GM23338 (cell line): Measurements from ENCODE around the gene GRN. TPM values are rescaled to one million over a fixed set of nuclear protein-coding genes. Genes with fewer than 3 reads are reported as not detected.

Experiments
- ATAC-seq: fragments of 200-7000 bp; cut with Tn5 transposase; 3 replicates; pipeline ENCODE4 v1.9.1; 2020
- DNase-seq: peaks from one replicate; pipeline ENCODE4 v3.0.0-alpha.2; 2015; ENCODE audit warnings: low spot score
- H2AFZ ChIP-seq: fragments of 200-600 bp; sonication (generic); 2 replicates; pipeline ENCODE4 v1.8.0; 2016; ENCODE audit warnings: antibody characterized with exemption, mild to moderate bottlenecking, moderate library complexity
- H3F3A ChIP-seq: fragments of 200-600 bp; sonication (generic); replicated peaks from 2 replicates; pipeline ENCODE4 v1.8.0; 2017; ENCODE audit warnings: antibody characterized with exemption, mixed run types, low read depth
- H3K27ac ChIP-seq: fragments of 200-600 bp; sonication (generic); 2 replicates; pipeline ENCODE4 v1.6.1; 2016; ENCODE audit warnings: low read depth
- H3K27me3 ChIP-seq: fragments of 200-600 bp; sonication (generic); 2 replicates; pipeline ENCODE4 v1.8.0; 2016; ENCODE audit warnings: mild to moderate bottlenecking, mixed run types, moderate library complexity; ENCODE audit not compliant: insufficient read depth
- H3K36me3 ChIP-seq: fragments of 200-600 bp; sonication (generic); 2 replicates; pipeline ENCODE4 v1.8.0; 2016; ENCODE audit warnings: mild to moderate bottlenecking; ENCODE audit not compliant: insufficient read depth
- H3K4me1 ChIP-seq: fragments of 200-600 bp; sonication (generic); 2 replicates; pipeline ENCODE4 v1.8.0; 2016; ENCODE audit warnings: mild to moderate bottlenecking, moderate library complexity; ENCODE audit not compliant: insufficient read depth
- H3K4me2 ChIP-seq: fragments of 200-600 bp; sonication (generic); 2 replicates; pipeline ENCODE4 v1.7.1; 2017; ENCODE audit warnings: mixed run types
- H3K4me3 ChIP-seq: fragments of 200-600 bp; sonication (generic); 2 replicates; pipeline ENCODE4 v1.6.1; 2016; ENCODE audit warnings: mixed run types
- H3K79me2 ChIP-seq: fragments of 200-600 bp; sonication (generic); replicated peaks from 2 replicates; pipeline ENCODE4 v1.8.0; 2017; ENCODE audit warnings: mild to moderate bottlenecking; ENCODE audit not compliant: insufficient read depth
- H3K9me2 ChIP-seq: fragments of 200-600 bp; sonication (generic); 2 replicates; pipeline ENCODE4 v1.8.0; 2017; ENCODE audit not compliant: insufficient read depth
- H4K20me1 ChIP-seq: fragments of 200-600 bp; sonication (generic); replicated peaks from 2 replicates; pipeline ENCODE4 v1.8.0; 2017; ENCODE audit warnings: mild to moderate bottlenecking; ENCODE audit not compliant: insufficient read depth
- H3K27ac Mint-ChIP-seq: 2 replicates; pipeline ENCODE4 v1.8.0; 2020; ENCODE audit warnings: inconsistent platforms, mild to moderate bottlenecking, moderate library complexity, mixed read lengths
- H3K27me3 Mint-ChIP-seq: 3 replicates; pipeline ENCODE4 v1.8.0; 2022; ENCODE audit warnings: low read depth, mild to moderate bottlenecking, moderate library complexity, mixed read lengths, inconsistent platforms; ENCODE audit not compliant: insufficient read depth, poor library complexity
- H3K36me3 Mint-ChIP-seq: 3 replicates; pipeline ENCODE4 v1.8.0; 2021; ENCODE audit warnings: low read depth, mild to moderate bottlenecking, inconsistent platforms, moderate library complexity, mixed read lengths
- H3K4me1 Mint-ChIP-seq: 3 replicates; pipeline ENCODE4 v1.8.0; 2020; ENCODE audit warnings: mild to moderate bottlenecking, inconsistent platforms, mixed read lengths
- H3K4me3 Mint-ChIP-seq: 3 replicates; pipeline ENCODE4 v1.8.0; 2021; ENCODE audit warnings: moderate library complexity, mild to moderate bottlenecking, inconsistent platforms, mixed read lengths
- H3K9me3 Mint-ChIP-seq: 3 replicates; pipeline ENCODE4 v1.8.0; 2020; ENCODE audit warnings: moderate library complexity, mild to moderate bottlenecking, inconsistent platforms, mixed read lengths
- EZH2 ChIP-seq: fragments of 200-600 bp; sonication (generic); IDR thresholded peaks from one replicate; pipeline ENCODE4 v1.8.0; 2017; ENCODE audit warnings: antibody characterized with exemption, mild to moderate bottlenecking, low read depth; ENCODE audit not compliant: unreplicated experiment
- JUNB ChIP-seq: IDR thresholded peaks from one replicate; pipeline ENCODE4 v1.6.1; 2016; ENCODE audit warnings: antibody characterized with exemption; ENCODE audit not compliant: unreplicated experiment
- POLR2AphosphoS5 ChIP-seq: IDR thresholded peaks from 2 replicates; pipeline ENCODE4 v1.6.1; 2016; ENCODE audit warnings: antibody characterized with exemption, low read depth
- ZNF114 ChIP-seq: fragments of 250-450 bp; sonication (Bioruptor Pico); IDR thresholded peaks from 2 replicates; pipeline ENCODE4 v1.5.0; 2020; ENCODE audit warnings: mild to moderate bottlenecking, moderate library complexity
- polyA plus RNA-seq: library from polyadenylated mRNA; unstranded; fragments of >200 nt; fragmentation: Nextera tagmentation; extraction: Ambion mirVana; gene quantifications from 2 replicates; pipeline ENCODE4 v1.2.1, GENCODE V29; 2016
- total RNA-seq: library from RNA; depleted of rRNA; stranded (reverse); fragments of >200 nt; shearing (Covaris generic); gene quantifications from 2 replicates; pipeline ENCODE4 v1.2.3, GENCODE V29; 2014
- TF ChIP-seq, protein P1 (sequence below): fragments of 250-450 bp; sonication (Bioruptor Pico); IDR thresholded peaks from 2 replicates; pipeline ENCODE4 v1.5.0; 2020; ENCODE audit warnings: mild to moderate bottlenecking, moderate library complexity
- TF ChIP-seq, protein P2 (sequence below): IDR thresholded peaks from 2 replicates; pipeline ENCODE4 v1.6.1; 2016; ENCODE audit warnings: antibody characterized with exemption

GRN gene
- total and polyA plus RNA-seq, 2 experiments from 2014 or later = 101 to 216 TPM

DNA sequence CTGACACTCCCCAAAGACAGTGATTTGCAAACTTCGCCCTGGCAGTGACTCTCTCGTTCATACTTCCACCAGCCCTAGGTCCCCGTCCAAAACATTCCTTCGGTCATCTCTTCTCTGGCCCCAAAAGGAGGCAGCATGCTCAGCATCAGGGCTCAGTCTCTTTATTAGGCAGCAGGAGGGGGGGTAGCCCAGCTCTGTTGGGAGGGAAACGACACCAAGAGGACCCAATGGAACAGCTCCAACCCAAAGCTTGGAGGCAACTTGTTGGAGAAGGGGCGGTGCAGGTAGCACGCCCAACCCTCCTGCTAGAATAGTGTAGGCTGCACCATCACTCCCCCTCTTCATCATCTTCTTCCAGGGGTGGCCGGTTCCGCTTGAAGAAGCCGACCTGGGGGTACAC lies 26.9 kb downstream of the GRN start (continued):
- TF ChIP-seq, protein P1, sequence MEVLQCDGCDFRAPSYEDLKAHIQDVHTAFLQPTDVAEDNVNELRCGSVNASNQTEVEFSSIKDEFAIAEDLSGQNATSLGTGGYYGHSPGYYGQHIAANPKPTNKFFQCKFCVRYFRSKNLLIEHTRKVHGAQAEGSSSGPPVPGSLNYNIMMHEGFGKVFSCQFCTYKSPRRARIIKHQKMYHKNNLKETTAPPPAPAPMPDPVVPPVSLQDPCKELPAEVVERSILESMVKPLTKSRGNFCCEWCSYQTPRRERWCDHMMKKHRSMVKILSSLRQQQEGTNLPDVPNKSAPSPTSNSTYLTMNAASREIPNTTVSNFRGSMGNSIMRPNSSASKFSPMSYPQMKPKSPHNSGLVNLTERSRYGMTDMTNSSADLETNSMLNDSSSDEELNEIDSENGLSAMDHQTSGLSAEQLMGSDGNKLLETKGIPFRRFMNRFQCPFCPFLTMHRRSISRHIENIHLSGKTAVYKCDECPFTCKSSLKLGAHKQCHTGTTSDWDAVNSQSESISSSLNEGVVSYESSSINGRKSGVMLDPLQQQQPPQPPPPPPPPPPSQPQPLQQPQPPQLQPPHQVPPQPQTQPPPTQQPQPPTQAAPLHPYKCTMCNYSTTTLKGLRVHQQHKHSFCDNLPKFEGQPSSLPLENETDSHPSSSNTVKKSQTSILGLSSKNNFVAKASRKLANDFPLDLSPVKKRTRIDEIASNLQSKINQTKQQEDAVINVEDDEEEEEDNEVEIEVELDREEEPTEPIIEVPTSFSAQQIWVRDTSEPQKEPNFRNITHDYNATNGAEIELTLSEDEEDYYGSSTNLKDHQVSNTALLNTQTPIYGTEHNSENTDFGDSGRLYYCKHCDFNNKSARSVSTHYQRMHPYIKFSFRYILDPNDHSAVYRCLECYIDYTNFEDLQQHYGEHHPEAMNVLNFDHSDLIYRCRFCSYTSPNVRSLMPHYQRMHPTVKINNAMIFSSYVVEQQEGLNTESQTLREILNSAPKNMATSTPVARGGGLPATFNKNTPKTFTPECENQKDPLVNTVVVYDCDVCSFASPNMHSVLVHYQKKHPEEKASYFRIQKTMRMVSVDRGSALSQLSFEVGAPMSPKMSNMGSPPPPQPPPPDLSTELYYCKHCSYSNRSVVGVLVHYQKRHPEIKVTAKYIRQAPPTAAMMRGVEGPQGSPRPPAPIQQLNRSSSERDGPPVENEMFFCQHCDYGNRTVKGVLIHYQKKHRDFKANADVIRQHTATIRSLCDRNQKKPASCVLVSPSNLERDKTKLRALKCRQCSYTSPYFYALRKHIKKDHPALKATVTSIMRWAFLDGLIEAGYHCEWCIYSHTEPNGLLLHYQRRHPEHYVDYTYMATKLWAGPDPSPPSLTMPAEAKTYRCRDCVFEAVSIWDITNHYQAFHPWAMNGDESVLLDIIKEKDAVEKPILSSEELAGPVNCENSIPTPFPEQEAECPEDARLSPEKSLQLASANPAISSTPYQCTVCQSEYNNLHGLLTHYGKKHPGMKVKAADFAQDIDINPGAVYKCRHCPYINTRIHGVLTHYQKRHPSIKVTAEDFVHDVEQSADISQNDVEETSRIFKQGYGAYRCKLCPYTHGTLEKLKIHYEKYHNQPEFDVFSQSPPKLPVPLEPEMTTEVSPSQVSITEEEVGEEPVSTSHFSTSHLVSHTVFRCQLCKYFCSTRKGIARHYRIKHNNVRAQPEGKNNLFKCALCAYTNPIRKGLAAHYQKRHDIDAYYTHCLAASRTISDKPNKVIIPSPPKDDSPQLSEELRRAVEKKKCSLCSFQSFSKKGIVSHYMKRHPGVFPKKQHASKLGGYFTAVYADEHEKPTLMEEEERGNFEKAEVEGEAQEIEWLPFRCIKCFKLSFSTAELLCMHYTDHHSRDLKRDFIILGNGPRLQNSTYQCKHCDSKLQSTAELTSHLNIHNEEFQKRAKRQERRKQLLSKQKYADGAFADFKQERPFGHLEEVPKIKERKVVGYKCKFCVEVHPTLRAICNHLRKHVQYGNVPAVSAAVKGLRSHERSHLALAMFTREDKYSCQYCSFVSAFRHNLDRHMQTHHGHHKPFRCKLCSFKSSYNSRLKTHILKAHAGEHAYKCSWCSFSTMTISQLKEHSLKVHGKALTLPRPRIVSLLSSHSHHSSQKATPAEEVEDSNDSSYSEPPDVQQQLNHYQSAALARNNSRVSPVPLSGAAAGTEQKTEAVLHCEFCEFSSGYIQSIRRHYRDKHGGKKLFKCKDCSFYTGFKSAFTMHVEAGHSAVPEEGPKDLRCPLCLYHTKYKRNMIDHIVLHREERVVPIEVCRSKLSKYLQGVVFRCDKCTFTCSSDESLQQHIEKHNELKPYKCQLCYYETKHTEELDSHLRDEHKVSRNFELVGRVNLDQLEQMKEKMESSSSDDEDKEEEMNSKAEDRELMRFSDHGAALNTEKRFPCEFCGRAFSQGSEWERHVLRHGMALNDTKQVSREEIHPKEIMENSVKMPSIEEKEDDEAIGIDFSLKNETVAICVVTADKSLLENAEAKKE (CRISPR knock-in tag) = no peak
- TF ChIP-seq, protein P2, sequence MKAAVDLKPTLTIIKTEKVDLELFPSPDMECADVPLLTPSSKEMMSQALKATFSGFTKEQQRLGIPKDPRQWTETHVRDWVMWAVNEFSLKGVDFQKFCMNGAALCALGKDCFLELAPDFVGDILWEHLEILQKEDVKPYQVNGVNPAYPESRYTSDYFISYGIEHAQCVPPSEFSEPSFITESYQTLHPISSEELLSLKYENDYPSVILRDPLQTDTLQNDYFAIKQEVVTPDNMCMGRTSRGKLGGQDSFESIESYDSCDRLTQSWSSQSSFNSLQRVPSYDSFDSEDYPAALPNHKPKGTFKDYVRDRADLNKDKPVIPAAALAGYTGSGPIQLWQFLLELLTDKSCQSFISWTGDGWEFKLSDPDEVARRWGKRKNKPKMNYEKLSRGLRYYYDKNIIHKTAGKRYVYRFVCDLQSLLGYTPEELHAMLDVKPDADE = no peak
- TF ChIP-seq EZH2 = no peak
- no peak for TF ChIP-seq ZNF114 (CRISPR knock-in tag)

DNA sequence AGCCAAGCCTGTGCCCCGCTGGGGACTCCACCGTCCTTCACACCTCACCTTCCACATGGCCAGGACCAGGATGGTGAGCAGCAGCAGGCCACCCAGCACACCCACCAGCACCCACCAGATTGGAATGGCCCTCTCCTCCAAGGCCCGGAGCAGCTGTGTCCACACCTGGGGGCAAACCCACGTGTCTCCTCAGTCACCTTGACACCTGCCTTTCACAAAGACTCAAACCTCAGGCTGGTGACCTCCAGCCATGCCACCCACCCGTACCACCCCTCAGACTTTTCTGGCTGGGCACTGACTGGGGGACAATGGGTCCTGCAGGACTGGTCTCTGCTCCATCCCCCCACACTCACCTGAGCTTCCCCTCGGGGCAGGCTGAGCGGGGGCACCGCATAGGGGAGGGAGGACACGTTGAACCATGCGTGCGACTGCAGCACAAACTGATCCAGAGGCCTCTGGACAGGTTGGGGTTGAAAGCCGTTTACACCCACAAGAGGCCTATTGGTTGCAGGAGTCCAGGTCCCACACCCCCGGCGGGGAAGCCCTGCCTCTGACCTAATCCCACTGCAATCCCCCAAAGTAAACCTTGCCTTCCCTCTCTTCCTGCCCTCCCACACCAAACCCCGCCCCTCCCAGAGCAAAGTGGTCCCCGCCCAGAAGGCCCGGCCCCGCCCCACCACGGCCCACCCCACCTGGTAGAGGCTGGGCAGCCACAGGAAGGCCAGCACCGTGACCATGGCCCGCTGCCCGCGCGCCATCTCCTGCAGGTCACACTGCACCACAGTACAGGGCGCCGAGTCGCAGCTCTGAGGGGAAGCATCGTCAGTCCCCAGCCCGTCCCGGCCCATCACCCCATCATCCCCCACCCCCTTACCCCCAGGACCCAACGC lies 29.4 kb downstream of the GRN start:
- peak overlapping the region; percentile 49 for H3K4me3 ChIP-seq
- Mint-ChIP-seq H3K9me3 (no peaks in the 10 kb centered on the region; the same call in 2 of the 3 replicates), H3K36me3 (peaks cover 3% of the 10 kb centered on the region; the same call in 1 of the 3 replicates), H3K4me1 (peaks cover 25% of the 10 kb centered on the region), H3K4me3 (peak overlapping the region; percentile 49), H3K27me3 (peaks cover 18% of the 10 kb centered on the region), H3K27ac (no peak overlapping the region)
- H3K4me2 ChIP-seq = peak overlapping the region; percentile 80
- no peaks in the 10 kb centered on the region for H3K36me3 ChIP-seq
- ATAC-seq = peak; percentile 75
- H3K27ac ChIP-seq = no peak overlapping the region
- peaks cover 21% of the 10 kb centered on the region for H3K4me1 ChIP-seq
- H2AFZ ChIP-seq = peak overlapping the region; percentile 84
- H4K20me1 ChIP-seq = no peaks in the 10 kb centered on the region
- peak; percentile 85 for DNase-seq
- TF ChIP-seq POLR2AphosphoS5 (peak; percentile 72), JUNB (no peak)
- H3F3A ChIP-seq = peaks cover 8% of the 10 kb centered on the region
- 0 out of 2 replicates have a peak, but pooled peaks cover 5% of the 10 kb centered on the region for H3K27me3 ChIP-seq
- no peaks in the 10 kb centered on the region for H3K79me2 ChIP-seq
- H3K9me2 ChIP-seq = no peaks in the 10 kb centered on the region
